GM15510 (cell line): ENCODE results near the gene HES3.

ENCODE experiments used
- POLR2A ChIP-seq: IDR thresholded peaks from 3 replicates; pipeline ENCODE4 v1.6.1; 2011; ENCODE audit warnings: borderline replicate concordance; ENCODE audit not compliant: insufficient read length; ENCODE audit errors: extremely low read depth

HES3 gene

DNA sequence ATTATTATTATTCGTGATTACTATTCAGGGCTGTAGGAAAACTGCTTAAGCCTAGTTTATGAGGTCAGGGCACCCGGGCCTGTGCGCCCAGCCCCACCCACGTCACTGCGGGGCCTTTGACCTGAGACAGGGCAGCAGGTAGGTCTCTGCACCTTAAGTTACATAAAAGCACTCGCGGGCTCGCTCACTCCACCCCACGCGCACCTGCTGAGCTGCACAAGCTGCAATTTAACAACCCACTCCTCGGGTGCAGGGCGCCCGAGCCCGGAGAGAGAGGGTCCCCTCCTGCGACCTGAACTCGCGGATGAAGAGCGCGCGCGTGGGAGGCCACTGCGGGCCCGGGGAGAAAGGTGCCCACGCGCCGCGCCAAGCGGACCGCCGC is 8.7 kb upstream of the HES3 start:
- TF ChIP-seq POLR2A: no peak

DNA sequence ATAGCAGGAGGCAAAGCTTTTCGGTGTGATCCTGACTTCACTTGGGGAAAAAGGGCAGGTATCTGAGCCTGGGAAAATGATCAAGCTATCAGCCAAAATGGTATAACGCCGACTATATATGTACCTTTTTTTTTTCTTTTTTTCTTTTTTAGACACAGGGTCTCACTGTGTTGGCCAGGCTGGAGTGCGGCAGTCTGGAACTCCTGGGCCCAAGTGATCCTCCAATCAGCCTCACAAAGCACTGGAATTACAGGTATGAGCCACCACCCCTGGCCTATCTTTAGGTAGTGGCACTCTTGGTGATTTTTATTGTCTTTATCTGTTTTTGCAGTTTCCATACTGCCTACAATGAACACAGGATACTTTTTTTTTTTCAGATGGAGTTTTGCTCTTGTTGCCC is 6.9 kb upstream of the HES3 start:
- no peak for TF ChIP-seq POLR2A

DNA sequence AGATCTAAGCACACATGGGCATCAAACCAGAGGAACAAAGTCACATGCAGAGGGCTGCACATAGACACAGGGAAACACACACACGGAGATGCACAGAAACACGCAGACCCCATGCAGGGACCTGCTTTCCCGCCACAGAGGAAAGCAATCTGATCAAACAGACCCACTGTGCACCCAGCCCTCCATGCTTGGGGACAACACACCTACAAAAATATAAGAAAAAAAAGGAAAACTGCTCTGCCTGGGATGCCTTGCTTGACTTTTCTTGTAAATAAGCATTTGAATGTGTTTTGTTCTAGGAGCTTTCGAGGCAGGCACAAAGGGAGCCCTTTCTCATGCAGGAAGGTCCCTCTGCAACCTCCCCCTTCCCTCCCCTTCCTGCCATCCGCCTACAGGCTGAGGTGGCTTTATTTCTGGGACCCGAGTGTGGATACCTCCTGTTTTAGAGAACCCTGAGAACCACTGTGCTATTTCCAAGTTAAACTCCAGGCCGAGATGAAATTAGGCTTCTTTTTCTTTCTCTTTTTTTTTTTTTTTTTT is 4.7 kb upstream of the HES3 start:
- TF ChIP-seq POLR2A: no peak

DNA sequence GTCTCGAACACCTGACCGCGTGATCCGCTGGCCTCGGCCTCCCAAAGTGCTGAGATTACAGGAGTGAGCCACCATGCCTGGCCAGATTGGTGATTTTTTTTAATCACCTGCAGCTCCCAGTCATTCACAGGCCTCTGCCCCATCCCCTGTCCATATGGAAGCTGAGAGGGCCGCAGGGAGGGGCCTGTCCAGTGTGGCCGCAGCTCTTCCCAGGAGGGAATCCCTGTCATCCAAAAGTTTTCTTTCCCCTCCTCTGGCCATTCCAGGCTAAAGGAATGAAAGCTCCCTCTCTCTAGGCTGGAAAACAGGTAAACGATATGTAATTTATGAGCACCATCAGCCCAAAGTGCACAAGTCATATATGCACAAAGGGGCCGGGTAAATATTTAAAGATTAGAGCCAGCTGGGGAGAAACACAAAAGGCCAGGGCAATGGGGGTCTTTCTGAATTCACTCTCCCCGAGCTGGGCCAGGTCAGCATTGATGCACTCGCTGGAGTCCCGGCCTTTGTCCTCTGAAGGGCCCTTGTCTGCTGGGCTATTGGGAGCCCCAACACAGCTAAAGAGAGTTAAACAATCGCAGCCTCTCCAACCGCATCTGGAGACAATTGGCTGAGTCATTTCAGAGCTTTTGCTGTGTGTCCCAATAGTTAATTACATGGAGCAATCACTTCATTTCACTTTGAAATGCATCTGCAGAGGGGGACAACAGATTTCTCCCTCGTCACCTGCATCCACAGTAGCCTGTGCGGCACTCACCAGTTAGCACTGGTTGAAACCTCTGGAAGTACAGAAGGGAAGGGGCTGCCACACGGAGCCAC is 3.8 kb upstream of the HES3 start:
- TF ChIP-seq POLR2A: no peak

- TF ChIP-seq POLR2A: no peak
Observed at GRCh38 chr1:6241107-6241886, 2.7 kb upstream of the HES3 start.

- no peak for TF ChIP-seq POLR2A
Observed at GRCh38 chr1:6241887-6242740, 1.9 kb upstream of the HES3 start.

GRCh38 chr1:6243053-6243834 is 735 bp upstream of the HES3 start:
- TF ChIP-seq POLR2A: no peak

GRCh38 chr1:6244401-6245049 is 546 bp downstream of the HES3 start:
- TF ChIP-seq POLR2A: no peak

DNA sequence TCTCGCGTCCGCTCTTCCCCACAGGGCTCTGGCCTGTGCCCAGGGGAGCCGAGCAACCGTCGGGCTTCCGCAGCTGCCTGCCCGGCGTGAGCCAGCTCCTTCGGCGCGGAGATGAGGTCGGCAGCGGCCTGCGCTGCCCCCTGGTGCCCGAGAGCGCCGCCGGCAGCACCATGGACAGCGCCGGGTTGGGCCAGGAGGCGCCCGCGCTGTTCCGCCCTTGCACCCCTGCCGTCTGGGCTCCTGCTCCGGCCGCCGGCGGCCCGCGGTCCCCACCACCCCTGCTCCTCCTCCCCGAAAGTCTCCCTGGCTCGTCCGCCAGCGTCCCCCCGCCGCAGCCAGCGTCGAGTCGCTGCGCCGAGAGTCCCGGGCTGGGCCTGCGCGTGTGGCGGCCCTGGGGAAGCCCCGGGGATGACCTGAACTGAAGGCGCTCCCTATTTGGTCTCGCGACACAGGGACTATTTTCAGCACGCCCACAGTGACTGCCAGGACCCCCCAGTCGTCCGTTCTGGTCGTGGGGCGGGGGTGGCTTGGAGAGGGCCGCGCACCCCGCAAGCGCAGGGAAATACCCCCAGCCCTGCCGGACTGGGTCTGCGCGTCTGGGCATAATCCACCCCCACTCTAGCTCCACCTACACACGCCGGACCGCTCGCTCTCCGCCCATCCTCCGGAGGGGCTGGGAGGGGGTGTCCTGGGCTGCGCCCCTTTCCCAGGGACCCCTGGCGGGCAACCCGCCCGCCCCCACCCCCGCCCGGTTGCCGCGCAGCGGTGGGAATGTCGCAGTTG is 1.3 kb downstream of the HES3 start:
- no peak for TF ChIP-seq POLR2A

DNA sequence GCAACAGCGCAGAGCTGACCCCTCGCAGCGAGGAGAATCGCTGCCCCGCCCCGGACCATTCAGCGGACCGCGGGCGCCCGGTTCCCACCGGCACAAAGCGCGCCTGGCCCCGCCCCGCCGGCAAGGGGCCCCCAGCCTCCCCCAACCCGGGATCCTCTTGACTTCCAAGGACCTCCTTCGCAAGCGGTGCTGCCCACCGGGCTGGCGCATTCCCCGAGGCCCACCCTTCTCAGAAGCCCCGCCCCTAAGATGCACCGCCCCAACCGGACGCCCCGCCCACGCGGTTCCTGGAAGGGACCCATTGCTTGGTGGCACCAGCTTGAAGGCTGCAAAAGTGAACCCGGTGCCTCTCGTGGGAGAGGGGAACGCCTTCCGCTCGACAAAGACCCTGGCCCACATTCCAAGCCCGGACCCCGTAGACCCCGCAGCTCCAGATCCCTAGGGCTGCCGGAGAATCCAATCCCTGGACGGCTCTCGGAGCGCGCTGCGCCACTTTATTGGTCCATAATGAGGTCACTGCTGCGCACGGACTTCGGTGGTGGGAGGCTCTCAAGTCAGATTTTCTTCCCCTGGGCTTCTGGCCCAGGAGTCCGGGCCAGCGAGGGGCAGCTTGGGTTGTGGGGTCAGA is 2.0 kb downstream of the HES3 start:
- TF ChIP-seq POLR2A: no peak

- no peak for TF ChIP-seq POLR2A
Observed at GRCh38 chr1:6246497-6247467, 2.8 kb downstream of the HES3 start.

- no peak for TF ChIP-seq POLR2A
Observed at GRCh38 chr1:6247651-6248050, 3.7 kb downstream of the HES3 start.
